HT1080 (cell line): ENCODE results near the gene URB1. TPM values are rescaled to one million over a fixed set of nuclear protein-coding genes. Genes with fewer than 3 reads are reported as not detected.
"Not testable (repeated sequence)": the region's sequence is repeated elsewhere in the genome, so short reads cannot be mapped to it uniquely, and the experiment has no call there.

Source experiments
- DNase-seq: peaks from one replicate; pipeline ENCODE4 v3.0.0-alpha.2; 2015; ENCODE audit warnings: low read depth
- polyA plus RNA-seq, 2 experiments: library from polyadenylated mRNA; depleted of rRNA; stranded (reverse); fragments of >200 nt; gene quantifications; 2 replicates each; pipeline ENCODE4 v1.2.3, GENCODE V29; 2015
- total RNA-seq: library from RNA; depleted of rRNA; stranded (reverse); fragments of >200 nt; shearing (Covaris generic); gene quantifications from 2 replicates; pipeline ENCODE4 v1.2.3, GENCODE V29; 2014; rRNA removed

The URB1 gene, protein sequence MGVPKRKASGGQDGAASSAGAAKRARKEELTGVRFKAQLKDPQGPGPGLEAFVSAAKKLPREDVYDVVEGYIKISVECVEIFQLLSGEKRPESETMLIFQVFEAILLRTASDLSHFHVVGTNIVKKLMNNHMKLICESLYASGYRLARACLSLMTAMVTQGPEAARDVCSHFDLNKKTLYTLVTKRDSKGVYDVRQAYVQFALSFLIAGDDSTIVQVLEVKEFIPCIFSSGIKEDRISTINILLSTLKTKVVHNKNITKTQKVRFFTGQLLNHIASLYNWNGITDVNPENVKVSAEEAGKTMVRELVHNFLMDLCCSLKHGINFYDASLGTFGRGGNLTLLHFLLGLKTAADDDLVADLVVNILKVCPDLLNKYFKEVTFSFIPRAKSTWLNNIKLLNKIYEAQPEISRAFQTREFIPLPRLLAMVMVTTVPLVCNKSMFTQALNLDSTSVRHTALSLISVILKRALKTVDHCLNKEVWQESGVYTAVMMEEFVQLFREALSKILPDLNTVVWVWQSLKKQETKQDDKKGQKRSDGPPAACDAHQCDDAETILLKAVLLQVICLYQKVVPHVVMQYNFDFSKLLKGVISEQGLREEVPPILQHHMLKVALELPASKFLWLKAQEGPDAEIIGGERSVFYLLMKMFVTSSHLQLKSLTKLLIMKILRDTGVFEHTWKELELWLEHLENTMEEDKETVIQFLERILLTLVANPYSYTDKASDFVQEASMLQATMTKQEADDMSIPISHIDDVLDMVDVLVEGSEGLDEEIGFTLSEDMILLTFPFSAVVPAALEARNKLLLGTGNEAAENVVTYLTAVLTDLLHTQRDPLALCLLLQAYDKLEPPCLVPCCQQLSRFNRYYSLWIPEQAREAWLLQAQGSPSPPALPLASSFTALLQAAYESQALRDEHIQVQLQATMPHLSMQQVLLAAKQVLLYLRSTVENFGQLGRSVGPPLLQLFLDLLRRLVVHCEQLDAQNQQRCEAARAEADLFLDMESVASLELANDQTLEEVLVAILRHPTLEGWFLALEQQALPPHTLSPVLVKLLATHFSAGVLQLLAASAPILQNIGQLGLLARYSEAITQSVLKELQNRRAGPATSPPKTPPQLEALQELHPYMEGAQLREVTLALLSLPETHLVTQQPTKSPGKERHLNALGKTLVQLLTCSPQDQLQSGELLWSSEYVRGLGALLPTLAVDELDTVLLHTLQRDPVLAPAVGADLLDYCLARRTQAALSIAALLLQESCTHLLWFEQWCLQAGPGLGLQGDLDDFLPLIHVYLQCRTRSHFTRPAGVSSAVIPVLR (N-terminal part only)
- 38.1 and 38.8 TPM in 2 replicates for total RNA-seq
- polyA plus RNA-seq (2015; cell fraction: cytosol; rRNA removed), result 11.8 and 14.1 TPM in 2 replicates
- polyA plus RNA-seq (2015; cell fraction: nucleus; rRNA removed), result 80.0 and 83.5 TPM in 2 replicates

DNA sequence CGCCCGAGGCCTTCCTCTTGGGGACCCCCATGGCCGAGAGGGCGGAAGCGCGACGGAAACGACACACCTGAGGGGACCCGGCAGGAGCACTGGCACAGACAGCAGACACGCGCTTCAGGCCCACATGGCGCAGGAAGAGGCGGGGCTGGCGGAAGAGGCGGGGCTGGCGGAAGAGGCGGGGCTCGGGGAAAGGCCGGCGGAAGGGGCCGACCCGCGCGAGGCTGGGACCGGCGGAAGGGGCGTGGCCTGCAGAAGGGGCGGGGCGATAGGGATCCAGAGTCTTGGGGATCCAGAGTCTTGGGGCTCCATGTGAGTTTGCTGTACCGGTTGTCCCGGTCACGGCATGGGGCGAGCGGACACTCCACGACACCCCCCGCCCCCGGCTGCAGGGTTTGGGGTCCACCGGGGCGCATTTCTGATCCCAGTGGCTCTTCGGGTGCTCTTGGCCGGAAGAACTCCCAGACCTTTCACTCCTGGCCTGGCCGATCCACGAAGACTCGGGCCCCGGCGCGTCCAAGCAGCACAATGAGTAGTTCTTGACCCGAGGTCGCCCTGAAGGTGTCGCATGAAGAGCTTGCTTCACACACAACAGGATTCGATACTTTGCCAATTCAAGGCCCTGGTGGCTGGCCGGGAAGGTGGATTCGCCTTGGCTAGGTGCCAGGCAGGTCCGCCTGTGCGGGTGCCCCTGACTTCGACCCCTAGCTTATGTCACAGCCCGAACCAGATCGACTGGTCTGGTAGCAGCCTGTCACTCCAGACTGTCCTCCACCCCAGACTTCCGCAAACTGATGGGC is at the start of gene URB1:
URB1 (minus strand) TSS at position 133 of the 797 bp plus-strand sequence; CDS start at position 31, 102 bp downstream.
- DNase-seq, result peak; percentile 81

DNA sequence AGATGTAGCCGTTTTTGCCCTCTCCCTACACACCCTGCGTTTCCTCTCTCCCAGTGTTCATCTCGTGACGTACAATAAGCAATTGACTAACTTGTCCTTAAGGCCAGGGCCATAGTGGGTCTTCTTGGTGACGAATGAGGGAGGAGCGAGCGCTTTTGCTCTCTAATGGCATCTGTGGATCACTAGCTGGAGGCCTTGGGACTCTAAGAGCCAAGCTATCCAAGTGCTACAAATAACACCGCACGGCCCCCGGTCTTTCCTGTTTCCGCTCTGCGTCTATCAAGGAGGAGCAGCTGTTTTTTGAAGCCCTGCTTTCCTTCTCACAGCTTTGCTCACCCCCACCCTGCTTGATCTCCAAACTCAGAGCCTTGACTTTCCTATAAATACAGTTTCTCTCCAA is 44.9 kb upstream of the URB1 start:
- no peak for DNase-seq

DNA sequence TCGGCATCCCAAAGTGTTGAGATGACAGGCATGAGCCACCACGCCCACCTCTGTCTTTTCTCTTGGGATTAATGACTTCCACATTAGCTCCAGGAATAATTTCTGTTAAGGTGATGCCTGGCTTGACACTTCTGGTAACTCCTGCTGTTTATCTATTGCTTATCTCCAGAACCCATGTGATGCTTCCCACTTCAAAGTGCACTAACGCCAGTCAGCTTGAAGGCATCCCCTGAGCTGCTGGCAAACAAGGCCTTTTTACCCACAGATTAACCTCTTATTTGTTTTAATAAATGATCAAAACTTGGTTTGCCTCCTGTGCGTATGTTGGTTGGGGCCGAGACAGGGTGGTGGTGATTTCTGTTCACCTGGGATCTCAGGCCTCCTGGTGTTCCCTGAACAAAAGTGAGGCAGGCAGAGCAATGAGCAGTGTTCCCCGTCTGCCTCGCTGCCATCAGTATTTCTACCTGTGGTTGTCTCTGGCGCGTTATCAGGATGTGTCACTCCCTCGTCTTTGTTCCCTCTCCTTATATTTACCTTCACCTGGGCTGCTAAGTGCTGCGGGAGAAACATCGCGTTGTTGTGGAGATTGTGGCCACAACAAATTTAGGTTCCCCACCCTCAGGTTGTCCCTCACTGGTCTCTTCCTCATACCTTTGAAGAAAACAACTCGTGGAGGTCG is 40.3 kb upstream of the URB1 start:
- DNase-seq, result not testable (repeated sequence)

DNA sequence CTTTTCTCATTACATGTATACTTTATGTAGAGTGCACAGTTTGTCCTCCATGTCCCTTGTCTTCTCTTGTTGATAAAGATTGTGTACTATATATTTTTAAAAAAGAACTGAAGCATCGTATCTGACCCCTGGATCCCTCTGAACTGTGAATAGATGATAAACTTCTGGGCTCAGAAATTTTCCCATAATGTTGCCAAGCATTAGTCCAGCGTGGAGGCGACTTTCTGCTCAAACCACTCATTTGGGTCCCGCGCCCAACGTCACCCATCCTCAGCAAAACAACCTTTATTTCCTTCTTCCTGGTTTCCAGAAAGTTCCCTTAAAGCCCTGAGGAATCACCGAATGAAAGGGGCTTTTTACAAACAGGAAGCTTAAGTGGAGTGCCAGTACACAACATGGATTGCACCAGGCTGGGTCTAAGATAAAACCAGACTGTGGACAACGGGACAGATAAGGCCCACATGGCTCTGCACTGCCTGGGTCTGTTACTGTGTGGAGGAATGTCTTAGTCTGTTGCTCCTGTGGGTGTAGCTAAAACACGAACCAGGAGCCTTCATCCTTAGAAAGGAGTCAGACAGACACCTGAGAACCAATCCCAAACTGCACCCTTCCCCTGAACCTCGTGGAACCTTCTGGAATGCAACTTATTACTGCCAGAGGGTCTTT is 35.3 kb upstream of the URB1 start:
- DNase-seq, result no peak

DNA sequence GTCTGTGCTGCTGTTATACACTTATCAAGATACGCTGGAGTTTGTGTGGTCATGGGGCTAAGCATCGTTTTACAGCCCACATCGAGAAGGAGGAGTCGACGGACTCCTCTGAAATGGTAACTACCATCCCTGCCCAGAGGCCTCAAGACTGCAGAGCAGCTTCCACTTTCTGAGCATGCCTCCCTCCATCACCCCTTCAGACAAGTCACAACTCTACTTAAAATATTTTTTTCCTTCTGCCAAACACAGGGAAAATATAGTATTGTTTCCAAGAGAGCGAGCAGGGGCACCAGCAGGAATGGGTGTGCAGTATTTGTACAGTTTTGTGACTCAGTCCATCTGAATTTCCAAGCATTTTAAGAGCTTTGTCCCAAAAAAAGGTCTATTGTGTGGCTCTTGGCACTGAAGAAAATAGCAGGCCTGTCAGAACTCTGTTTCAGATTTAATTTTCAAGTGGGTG is 33.8 kb upstream of the URB1 start:
- DNase-seq, result peak; percentile 78

DNA sequence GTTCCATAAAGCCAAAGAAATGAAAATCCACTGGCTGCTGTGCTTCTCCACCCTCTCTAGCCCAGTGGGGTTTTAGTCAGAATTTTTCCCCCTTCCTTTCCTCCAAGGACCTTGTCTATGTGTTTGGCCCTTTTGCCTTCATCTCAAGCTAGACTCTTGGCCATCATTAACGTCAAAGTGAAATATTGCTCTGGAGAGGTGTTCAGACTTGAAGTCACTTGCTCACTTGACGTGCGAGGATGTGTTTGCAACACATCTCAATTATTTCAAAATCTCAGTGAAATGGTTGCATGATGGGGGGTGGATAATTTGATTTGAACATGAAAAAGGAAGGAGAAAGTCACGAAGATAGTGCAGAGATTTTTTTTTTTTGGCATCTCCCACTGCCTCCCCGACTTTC is 33.3 kb upstream of the URB1 start:
- no peak for DNase-seq

DNA sequence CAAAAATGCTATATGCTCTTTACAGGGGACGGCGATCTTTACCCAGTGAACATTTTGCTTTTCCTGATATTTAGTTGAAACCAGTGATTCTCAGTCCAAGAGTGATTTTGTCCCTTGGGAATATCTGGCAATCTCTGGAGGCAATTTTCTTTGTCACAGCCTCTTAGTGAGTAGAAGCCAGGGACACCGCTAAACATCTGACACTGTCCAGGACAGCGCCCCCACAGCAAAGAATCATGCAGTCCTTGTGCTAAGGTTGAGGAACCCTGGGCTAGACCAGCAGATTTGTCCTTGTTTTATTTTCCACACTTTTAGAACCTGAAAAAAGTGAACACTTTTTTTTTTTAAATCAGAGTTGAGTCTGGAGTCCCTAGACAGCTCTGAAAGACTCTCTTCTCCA is 32.8 kb upstream of the URB1 start:
- DNase-seq, result no peak

DNA sequence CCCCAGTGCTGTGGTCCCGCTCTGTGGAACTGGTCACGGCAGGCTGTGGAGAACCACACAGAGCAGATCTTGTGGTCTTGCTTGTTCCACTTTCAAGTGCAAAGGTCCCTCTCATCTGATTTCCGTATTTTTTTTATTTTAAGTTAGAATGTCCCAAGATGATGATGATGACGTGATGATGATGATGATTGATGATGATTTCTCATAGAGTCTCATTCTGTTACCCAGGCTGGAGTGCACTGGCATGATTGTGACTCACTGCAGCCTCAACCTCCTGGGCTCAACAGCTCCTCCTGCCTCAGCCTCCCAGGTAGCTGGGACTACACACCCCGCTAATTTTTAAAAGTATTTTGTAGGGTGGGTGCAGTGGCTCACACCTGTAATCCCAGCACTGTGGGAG is 31.9 kb upstream of the URB1 start:
- peak; percentile 50 for DNase-seq

DNA sequence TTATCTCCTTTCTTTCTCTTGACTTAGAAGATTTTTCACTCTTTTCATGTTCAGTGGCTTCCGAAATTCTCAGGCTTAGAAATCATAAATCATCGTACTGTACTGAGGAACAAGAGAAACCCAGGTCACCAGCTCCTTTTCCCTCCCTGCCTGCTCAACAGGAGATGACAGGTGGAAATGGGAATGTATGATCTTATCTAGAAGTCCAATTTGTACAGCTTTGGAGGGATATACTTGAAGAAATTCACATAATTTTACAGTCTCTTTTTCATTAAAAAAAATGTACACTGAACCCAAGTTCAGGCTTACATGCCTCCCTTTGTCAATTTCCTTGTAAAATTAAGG is 31.4 kb upstream of the URB1 start:
- no peak for DNase-seq

DNA sequence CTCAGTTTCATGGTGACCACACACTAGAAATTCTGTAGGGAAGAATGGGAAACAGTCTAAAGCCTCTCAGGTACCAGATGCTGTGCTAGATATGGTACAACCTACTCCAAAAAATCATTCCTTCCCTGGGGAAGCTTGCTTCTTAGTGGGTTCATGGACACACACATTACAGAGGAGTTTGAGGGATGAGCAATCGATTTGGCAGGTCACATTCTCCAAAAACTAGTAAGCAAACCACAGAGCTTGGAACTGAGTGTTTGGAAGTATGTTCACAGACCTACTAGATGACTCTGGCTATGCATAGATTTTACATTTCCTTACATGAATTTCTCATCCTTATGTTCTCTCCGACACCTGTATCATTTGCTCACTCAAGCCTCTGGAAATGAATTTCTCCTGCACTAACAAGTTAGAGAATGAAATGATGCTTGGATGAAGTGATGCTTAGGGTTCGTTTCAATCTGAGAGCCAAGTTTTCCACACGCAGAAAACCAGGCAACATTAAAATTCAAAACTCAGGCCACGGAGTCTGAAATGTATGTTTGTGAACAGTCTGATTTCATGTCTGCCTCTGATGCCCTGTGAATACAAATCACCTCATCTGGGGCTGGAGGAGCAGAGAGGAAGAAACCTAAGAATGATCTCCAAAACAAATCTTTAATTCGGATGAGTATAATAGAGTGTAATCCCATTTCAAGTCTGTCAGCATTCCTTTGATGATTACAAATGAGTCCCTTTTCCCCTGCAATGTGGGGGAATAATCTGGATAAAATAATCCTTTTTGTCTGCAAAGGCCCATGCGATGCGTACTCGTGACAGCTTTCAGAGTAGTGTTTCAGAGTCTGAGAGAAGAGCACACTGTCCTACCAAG is 30.7 kb upstream of the URB1 start:
- peak; percentile 82 for DNase-seq

DNA sequence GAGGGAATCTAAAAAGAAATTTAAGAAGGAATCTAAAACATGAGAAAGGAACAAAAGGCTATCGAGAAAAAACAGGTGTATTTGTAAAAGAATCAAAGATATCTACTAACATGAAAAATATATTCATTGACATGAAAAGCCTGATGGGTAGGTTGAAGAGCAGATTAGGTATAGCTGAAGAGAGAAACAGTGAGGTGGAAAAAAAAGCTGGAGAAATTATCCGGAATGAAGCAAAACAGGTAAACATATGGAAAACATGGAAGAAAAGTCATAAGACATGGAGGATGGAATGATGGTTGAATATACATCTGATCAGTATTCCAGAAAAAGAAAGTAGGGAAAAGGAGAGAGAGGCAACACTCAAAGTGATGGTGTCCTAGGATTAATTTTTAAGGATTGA is 29.3 kb upstream of the URB1 start:
- DNase-seq, result no peak

DNA sequence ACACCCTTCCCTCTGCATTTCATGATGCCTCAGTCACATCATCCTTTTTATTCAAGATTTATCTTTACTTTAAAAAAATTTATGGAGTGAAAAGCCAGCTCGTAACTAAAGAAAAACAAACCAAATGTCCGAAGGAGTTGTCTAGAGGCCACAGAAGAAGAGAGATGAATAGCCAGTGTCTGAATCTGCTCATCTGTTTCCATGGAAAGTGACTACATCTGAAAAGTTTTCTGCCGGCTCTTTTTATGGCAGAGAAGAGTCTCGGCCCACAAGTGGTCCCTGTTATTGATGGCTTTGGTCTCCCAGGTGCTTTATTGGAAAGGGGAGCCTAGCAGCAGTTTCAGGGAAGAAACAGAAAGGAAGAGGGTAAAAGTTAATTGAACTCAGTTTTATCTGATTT is 25.3 kb upstream of the URB1 start:
- DNase-seq, result no peak

DNA sequence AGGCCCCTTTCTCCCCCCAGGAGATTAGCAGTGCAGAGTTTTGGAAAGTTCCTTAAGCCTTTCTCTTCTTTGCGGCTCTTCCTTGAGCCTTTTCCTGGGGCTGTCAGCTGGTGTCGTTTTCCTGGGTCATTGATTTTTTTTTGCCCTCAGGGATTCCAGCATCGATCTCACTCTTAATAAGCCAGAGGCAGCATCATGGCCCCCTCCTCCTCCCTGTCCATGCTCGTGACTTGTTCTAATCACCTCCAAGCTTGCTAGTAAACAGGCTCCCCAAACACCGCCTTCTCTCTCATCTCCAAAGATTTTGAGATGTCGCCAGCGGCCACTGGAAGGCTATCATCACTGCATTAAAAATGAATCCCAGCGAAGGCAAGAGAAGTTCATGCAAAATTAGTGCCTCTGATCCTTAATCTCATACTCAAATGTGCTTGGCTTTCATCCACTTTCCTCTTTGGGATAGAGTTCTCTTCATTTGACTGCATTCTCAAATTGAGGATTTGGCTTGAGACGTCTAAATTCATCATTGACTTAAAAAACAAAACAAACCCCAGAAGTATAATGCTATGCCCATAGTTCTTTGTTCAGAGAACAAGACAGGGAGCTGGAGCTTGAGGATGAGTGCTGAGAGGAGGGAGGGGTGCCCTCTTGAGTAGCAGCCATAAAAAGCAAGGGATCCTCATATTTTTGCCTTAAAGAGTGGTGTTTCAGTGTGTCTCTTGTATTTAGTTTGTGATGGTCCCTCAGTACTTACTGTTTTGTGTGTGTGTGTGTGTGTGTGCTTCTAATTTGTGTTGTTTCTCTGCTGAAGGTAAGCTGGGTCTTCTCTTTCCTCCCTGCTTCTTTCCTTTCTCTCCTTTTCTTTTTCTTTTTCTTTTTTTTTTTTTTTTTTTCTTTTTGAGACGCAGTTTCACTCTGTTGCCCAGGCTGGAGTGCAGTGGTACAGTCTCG is 22.9 kb upstream of the URB1 start:
- DNase-seq, result no peak

DNA sequence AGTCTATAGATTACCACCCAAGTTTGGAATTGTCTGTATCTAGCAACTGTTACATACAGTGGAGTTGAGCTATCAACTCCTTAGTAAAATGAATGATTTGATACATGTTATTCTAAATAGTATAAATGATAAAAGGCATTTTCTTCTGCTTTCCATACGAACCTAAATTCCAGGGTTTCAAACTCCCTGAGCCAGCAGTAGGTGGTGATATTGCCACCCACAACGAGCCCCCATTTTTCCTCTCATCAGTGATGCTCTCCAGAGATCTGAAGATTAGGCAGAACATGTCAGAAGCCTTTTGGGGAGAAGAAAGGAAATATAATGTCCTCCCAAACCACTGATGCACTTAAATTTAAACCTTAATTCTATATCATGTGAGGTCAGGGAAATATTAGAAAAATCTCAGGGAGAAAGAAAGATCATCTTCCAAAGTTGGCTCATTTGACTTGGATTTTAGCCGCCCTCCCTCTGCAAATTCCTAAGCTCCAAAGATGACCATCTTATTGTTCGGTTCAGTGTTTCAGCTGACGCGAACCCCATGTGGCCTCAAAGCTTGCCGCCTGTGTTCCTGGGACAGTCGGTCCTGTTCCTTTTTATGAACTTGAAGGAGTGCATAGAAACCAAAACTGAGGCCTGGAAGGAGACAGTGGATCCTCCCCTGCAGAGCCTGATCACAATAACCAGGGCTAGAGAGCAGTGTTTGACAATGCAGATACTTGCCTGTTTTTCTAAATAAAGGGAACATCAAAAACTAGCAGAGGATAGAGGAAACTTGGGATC is 22.0 kb upstream of the URB1 start:
- DNase-seq, result peak; percentile 43

DNA sequence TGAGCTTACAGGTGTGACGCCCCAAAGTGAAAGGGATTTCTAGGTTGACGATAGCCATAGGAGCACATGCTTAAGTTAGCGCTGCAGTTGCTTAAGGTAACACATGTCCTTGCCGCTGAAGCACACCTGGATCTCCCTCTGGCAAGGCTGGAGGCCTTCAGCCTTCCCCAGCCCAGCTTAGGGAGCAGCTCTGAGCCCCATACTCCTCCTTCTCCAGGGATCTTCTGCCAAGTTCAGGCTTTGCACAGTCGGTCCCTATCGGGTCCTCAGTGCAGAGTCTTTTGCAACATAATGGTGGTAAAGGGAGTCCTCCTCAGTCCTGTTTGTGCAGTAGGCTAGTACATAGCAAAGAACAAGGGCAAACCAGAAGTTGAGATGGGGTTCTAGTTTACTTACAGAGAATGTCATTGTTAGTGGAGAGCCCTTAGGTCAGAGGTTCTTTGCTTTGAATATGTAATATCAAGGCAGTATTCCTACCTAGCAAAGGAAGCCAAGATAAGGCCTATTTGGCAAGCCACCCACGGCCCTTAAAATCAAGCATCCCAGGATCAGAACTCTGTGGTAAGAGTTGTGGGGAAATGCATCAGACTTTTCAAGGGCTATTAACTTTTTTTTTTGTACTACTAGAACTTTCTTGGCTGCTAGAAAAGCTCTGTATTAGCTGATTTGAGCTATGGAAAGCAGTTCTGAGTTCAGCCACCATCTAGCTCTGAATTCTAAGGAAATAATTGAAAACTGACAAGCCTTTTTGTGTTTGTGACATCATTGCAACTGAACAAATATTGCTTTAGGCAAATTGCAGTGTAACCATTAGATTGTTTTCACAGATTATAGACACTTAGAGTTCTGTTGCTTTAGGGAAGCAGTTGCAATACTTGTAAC is 21.1 kb upstream of the URB1 start:
- no peak for DNase-seq
